IPS-15b (cell line): Measurements from ENCODE around the gene SEPTIN8.

Experiments
- H3K27me3 ChIP-seq: one replicate; pipeline ENCODE4 v1.6.1; 2013; ENCODE audit warnings: low read length; ENCODE audit not compliant: control insufficient read depth, insufficient read depth
- H3K36me3 ChIP-seq: one replicate; pipeline ENCODE4 v1.6.1; 2013; ENCODE audit warnings: low read length; ENCODE audit not compliant: control insufficient read depth, insufficient read depth
- H3K4me1 ChIP-seq: one replicate; pipeline ENCODE4 v1.6.1; 2013; ENCODE audit warnings: mild to moderate bottlenecking, low read length; ENCODE audit not compliant: control insufficient read depth, insufficient read depth
- H3K4me3 ChIP-seq: one replicate; pipeline ENCODE4 v1.5.1; 2013; ENCODE audit warnings: low read depth, low read length
- H3K9ac ChIP-seq: one replicate; pipeline ENCODE4 v1.6.1; 2013; ENCODE audit warnings: low read depth, mild to moderate bottlenecking, low read length
- H3K9me3 ChIP-seq: one replicate; pipeline ENCODE4 v1.6.1; 2013; ENCODE audit warnings: mild to moderate bottlenecking, low read length; ENCODE audit not compliant: control insufficient read depth, insufficient read depth

Gene SEPTIN8

GRCh38 chr5:132766806-132767055, 10.3 kb downstream of the SEPTIN8 start:
- Histone ChIP-seq H3K9ac (no peak overlapping the region), H3K36me3 (peaks cover 8% of the 10 kb centered on the region), H3K27me3 (no peaks in the 10 kb centered on the region), H3K4me3 (no peak overlapping the region), H3K4me1 (peaks cover under 1% of the 10 kb centered on the region), H3K9me3 (no peaks in the 10 kb centered on the region)

GRCh38 chr5:132766020-132766805, 10.8 kb downstream of the SEPTIN8 start:
- no peaks in the 10 kb centered on the region for H3K27me3 ChIP-seq
- H3K4me3 ChIP-seq, result no peak overlapping the region
- H3K9me3 ChIP-seq, result no peaks in the 10 kb centered on the region
- H3K4me1 ChIP-seq, result no peaks in the 10 kb centered on the region
- peaks cover 12% of the 10 kb centered on the region for H3K36me3 ChIP-seq
- no peak overlapping the region for H3K9ac ChIP-seq

- Histone ChIP-seq H3K4me1 (no peaks in the 10 kb centered on the region), H3K27me3 (no peaks in the 10 kb centered on the region), H3K4me3 (no peak overlapping the region), H3K36me3 (peaks cover 12% of the 10 kb centered on the region), H3K9me3 (no peaks in the 10 kb centered on the region), H3K9ac (no peak overlapping the region)
Measured at GRCh38 chr5:132765311-132766019, 11.6 kb downstream of the SEPTIN8 start.

GRCh38 chr5:132764671-132765238, 12.3 kb downstream of the SEPTIN8 start:
- Histone ChIP-seq H3K36me3 (peaks cover 12% of the 10 kb centered on the region), H3K27me3 (no peaks in the 10 kb centered on the region), H3K4me3 (no peak overlapping the region), H3K4me1 (no peaks in the 10 kb centered on the region), H3K9me3 (no peaks in the 10 kb centered on the region), H3K9ac (no peak overlapping the region)

GRCh38 chr5:132764051-132764450, 13.0 kb downstream of the SEPTIN8 start:
- Histone ChIP-seq H3K9ac (no peak overlapping the region), H3K9me3 (no peaks in the 10 kb centered on the region), H3K4me1 (no peaks in the 10 kb centered on the region), H3K4me3 (no peak overlapping the region), H3K36me3 (peaks cover 17% of the 10 kb centered on the region), H3K27me3 (no peaks in the 10 kb centered on the region)

- H3K36me3 ChIP-seq, result peaks cover 17% of the 10 kb centered on the region
Measured at GRCh38 chr5:132763181-132764036, 13.6 kb downstream of the SEPTIN8 start.

GRCh38 chr5:132762246-132763000, 14.6 kb downstream of the SEPTIN8 start:
- Histone ChIP-seq H3K36me3 (peaks cover 17% of the 10 kb centered on the region), H3K4me3 (no peak overlapping the region), H3K27me3 (no peaks in the 10 kb centered on the region), H3K9me3 (no peaks in the 10 kb centered on the region), H3K4me1 (no peaks in the 10 kb centered on the region), H3K9ac (no peak overlapping the region)

More at GRCh38 chr5:132763181-132764036, 13.6 kb downstream of the SEPTIN8 start:
- Histone ChIP-seq H3K4me1 (no peaks in the 10 kb centered on the region), H3K4me3 (no peak overlapping the region), H3K9ac (no peak overlapping the region), H3K27me3 (no peaks in the 10 kb centered on the region), H3K9me3 (no peaks in the 10 kb centered on the region)

GRCh38 chr5:132761321-132762240, 15.5 kb downstream of the SEPTIN8 start:
- H3K9ac ChIP-seq, result no peak overlapping the region
- H3K4me3 ChIP-seq, result no peak overlapping the region
- H3K27me3 ChIP-seq, result no peaks in the 10 kb centered on the region
- no peaks in the 10 kb centered on the region for H3K4me1 ChIP-seq
- H3K9me3 ChIP-seq, result no peaks in the 10 kb centered on the region
- H3K36me3 ChIP-seq, result peaks cover 17% of the 10 kb centered on the region

- H3K9me3 ChIP-seq, result no peaks in the 10 kb centered on the region
- H3K9ac ChIP-seq, result no peak overlapping the region
- H3K27me3 ChIP-seq, result no peaks in the 10 kb centered on the region
- peaks cover 17% of the 10 kb centered on the region for H3K36me3 ChIP-seq
- H3K4me3 ChIP-seq, result no peak overlapping the region
- no peaks in the 10 kb centered on the region for H3K4me1 ChIP-seq
Measured at GRCh38 chr5:132760601-132761317, 16.3 kb downstream of the SEPTIN8 start.

- Histone ChIP-seq H3K9me3 (no peaks in the 10 kb centered on the region), H3K4me3 (no peak overlapping the region), H3K4me1 (peaks cover 1% of the 10 kb centered on the region), H3K27me3 (no peaks in the 10 kb centered on the region), H3K36me3 (peaks cover 17% of the 10 kb centered on the region), H3K9ac (no peak overlapping the region)
Measured at GRCh38 chr5:132760049-132760420, 17.0 kb downstream of the SEPTIN8 start.
